T47D (cell line): ENCODE measurements around the gene FAM174C.

ENCODE experiments used
- DNase-seq, 2 experiments: peaks; one replicate each; pipeline versions ENCODE4 v3.0.0 to v3.0.0-alpha.2; 2011 to 2012; ENCODE audit warnings: low read depth in 1 of 2, low spot score in 1 of 2
- JUND ChIP-seq: IDR thresholded peaks from 2 replicates; pipeline ENCODE4 v1.6.1; 2012; ENCODE audit warnings: low read depth
- in situ Hi-C: cut with HindIII; loops from 2 replicates; pipeline ENCODE4 v1.10.0; 2016; ENCODE audit warnings: low sequenced_read_pairs, low pct_unique_long_range_greater_than_20kb

The FAM174C gene

DNA sequence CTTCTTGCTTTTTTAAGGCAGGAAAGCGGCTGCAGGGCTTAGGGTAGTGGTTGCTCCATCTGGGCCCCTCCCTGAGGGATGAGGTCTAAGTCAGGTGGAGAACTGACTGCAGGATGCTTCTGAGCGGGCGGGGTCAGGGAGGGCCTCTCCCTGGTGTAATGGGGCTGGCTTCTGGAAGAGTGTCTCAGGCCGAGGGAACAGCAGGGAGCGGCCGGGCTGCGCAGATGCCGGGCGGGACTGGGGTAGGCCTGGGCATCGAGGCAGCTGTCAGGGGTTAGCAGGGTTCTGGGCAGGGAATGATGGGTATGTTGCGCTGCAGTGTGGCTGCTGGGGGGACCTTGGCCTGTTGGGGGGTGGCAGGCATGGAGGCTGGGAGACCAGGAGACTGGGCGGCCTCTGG lies 2.7 kb downstream of the FAM174C start:
- in situ Hi-C loops, result no loop called here
- DNase-seq, result no peak
- no peak for TF ChIP-seq JUND

GRCh38 chr19:1278713-1279660 lies 3.7 kb downstream of the FAM174C start:
- TF ChIP-seq JUND, result no peak
- DNase-seq, result no peak
- in situ Hi-C loops, result no loop called here

GRCh38 chr19:1279782-1280341 lies 4.5 kb downstream of the FAM174C start:
- peak; percentile 82 to 83 for DNase-seq
- in situ Hi-C loops, result no loop called here
- TF ChIP-seq JUND, result no peak

DNA sequence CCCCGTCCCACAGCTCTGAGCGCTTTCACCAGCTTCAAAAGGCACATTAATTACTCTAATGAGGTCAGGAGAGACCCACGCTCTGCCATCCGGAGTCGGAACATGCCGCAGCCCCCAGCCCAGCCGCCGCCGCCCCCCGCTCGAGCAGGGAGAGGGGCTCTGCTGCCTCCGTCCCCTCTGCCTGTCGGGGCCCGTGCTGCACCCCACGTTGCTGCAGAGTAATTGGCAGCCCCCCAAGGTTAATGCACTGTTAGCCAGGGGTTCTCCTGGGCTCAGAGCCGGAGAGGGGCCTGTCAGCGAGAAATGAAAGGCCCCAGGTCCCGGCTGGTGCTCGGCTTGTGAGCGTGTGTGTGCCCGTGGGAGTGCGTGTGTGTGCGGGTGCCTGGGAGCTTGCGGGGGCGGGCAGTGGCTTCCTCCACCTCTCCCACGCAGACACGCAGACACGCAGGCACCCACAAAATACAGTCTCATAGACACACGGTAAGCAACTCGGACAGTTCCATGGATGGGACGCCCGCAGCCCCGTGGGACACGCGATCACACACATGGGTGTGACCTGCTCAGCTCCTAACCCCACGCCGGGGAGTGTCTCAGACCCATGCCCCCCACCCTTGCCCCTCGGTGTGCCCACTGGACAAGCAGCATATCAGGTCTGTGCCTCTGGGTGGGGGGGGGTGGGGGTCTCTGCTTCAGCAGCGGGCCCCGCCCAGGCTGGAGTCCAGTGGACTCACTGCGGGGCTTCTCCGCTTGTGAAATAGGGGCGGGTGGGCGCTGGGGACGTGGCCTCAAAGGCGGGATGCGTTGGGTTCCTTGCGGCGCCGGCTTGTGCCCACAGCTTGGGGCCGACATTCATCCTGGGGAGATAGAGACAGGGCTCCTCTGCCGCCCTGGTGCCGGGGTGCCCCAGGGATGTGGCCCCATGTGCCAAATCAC lies 5.6 kb downstream of the FAM174C start:
- in situ Hi-C loops, result no loop called here
- no peak for TF ChIP-seq JUND
- DNase-seq, result no peak

DNA sequence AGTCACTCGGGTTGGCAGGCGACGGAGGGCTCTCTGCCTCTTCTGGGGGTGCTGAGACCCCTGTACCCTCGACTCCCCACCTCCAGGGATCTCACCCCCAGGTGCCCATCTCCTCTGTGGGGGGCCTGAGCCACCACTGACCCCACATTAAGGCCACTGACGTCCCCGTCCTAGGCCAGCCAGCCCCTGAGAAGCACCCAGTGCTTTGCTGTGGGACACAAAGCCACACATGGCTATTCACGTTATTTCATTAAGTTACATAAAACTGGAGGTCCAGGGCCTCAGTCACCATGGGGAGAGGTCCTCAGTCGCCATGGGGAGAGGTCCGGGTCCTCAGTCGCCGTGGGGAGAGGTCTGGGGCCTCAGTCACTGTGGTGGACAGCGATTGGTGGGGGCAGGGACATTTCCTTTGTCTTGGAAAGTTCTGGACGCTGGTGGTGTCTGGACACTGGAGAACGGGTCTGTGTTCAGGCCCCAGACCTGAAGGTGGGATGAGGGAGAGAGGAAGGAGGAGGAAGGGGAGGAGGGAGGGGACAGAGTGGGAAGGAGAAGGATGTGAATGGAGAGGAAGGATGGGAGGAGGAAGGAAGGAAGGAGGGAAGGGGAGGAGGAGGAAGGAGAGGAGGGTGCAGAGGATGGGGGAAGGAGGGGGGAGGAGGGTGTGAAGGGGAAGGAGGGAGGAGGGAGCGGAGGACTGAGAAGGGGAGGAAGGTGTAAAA lies 6.4 kb downstream of the FAM174C start:
- TF ChIP-seq JUND, result no peak
- in situ Hi-C loops, result no loop called here
- no peak for DNase-seq

- DNase-seq, result no peak
- no peak for TF ChIP-seq JUND
- in situ Hi-C loops, result no loop called here
These were observed 7.4 kb downstream of the FAM174C start for GRCh38 chr19:1282588-1283206.

DNA sequence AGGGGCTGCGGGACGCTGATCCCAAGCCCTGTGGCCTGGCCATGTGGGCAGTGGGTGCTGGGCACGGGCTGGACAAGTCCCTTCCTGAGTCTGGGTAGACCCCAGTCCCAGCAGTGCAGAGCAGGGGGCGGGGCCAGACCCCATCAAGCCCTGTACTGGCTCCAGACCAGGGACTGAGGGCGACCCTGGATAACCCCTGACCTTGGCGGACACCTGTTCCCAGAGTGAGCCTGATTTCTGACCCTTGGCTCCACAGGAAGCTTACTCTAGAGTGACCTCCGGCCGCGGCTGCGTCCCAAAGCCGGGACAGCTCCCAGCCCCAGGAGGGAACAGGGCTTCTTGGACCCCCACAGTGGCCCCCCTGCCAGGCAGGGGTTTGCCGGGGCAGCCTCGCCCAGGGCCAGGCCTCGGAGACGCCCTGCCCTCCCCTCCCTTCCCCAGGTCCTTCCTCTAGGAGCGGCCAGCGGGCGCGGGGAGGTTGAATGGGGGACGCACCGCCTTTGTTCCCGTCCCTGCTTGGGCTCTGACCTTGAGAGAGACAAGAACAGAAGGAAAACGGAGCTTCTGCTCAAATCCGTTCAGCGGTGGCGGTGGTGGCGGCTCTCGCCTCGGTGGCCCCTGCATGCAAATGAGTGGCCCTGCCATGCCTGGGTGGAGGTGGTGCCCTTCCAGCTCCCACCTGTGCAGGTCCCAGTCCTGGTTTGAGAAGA lies 8.0 kb downstream of the FAM174C start:
- DNase-seq, result no peak
- TF ChIP-seq JUND, result no peak
- in situ Hi-C loops, result no loop called here

DNA sequence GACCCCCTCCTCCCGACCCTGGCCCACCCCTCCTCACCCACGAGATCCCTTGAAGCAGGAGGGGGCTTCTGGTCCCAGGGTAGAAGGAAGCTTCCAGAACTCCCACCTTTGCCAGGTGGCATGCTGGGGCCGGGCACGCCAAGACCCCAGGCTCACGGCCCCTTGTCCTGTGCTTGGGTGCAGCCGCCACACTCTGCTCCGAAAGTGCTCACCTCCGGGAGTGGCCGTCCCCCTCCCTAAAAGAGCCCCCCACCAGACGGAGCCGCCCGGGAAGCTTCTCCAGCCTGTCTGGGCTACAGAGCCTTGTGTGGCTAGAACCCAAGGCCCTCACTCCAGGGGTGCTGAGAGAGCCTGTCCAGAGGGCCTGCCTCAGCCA lies 8.6 kb downstream of the FAM174C start:
- no peak for TF ChIP-seq JUND
- no peak for DNase-seq
- in situ Hi-C loops, result no loop called here

DNA sequence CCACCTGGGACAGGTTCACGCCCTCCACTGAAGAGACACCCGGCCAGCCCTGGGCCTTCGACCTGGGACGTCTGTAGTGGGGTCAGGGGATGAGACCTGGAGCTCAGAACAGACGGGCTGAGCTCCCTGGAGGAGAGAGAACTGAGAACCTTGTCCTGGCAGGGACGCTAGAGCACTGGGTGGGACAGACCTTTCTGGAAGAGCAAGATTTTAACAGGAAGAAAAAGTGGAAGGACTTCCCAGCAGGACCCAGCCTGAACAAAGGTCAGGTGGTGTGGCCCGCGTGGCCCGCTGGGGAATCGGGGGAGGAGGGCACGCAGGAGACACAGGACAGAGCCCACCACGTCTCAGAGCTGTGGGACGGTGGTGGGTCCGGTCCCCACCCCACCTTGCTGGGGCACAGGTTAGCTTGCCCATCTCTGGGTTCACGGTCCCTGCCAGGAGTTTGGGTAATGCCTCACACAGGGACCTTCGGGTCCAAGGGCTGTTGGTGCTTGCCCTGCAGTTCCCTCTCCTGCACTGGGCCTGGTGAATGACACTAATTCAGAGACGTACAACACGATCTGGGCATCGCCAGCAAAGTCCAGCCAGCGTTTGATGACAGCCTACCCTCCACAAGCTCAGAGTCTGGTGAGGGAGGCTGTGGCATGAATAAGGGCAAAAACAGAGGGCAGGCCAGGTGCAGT lies 9.1 kb downstream of the FAM174C start:
- DNase-seq, result no peak
- no peak for TF ChIP-seq JUND
- in situ Hi-C loops, result no loop called here

DNA sequence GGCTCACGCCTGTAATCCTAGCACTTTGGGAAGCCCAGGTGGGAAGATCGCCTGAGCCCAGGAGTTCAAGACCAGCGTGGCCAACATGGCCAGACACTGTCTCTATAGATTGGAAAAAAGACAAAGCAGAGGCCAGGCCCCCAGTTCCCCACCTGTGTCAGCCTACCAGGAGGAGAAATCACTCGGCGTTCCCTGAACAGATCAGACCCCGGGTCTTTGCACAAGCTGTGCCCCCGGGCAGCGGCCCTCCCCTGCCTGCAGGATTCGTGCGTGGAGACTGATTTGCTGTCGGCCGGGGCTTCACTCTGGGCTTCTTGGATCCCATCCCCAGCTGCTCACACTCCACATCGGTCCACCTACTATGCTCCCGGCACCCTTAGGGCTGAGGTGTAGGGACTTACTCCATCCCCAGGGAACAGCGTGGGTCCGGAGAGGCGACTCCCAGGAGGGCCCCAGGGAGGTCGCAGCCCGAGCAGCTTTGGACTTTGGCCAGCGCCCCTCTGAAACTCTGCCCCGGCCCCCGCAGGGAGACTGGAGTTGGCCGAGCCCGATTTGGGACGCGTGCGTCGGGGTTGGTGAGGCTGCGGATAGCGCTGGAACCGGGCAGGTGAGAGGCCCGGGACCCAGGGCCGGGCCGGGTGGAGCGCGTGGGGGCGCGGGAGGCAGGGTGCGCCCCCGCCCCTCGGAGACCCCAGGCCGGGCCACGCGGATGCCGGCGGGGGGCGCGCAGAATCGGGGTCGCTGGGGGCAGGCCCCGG lies 9.8 kb downstream of the FAM174C start:
- DNase-seq, result no peak
- TF ChIP-seq JUND, result no peak
- in situ Hi-C loops, result no loop called here
